Neuronal stem cell (in vitro differentiated cells): ENCODE data around the gene BCL2L14.

ENCODE experiments used
- DNase-seq: peaks from one replicate; pipeline ENCODE4 v3.0.0-alpha.2; 2013; ENCODE audit warnings: low spot score
- H2AFZ ChIP-seq: one replicate; pipeline ENCODE4 v1.6.1; 2013; ENCODE audit warnings: mild to moderate bottlenecking, low read length, inconsistent platforms
- H2AK5ac ChIP-seq: 2 replicates; pipeline ENCODE4 v1.6.1; 2013; ENCODE audit warnings: low read depth, mild to moderate bottlenecking, inconsistent platforms, low read length, moderate library complexity, mixed read lengths
- H2BK120ac ChIP-seq: 2 replicates; pipeline ENCODE4 v1.6.1; 2013; ENCODE audit warnings: low read depth, mild to moderate bottlenecking, inconsistent platforms, low read length, moderate library complexity, mixed read lengths
- H2BK12ac ChIP-seq: one replicate; pipeline ENCODE4 v1.6.1; 2013; ENCODE audit warnings: low read length, inconsistent platforms
- H2BK15ac ChIP-seq: 2 replicates; pipeline ENCODE4 v1.6.1; 2013; ENCODE audit warnings: mild to moderate bottlenecking, low read length, inconsistent platforms, mixed read lengths
- H2BK5ac ChIP-seq: one replicate; pipeline ENCODE4 v1.6.1; 2013; ENCODE audit warnings: inconsistent platforms, mild to moderate bottlenecking, low read length, moderate library complexity
- H3K14ac ChIP-seq: one replicate; pipeline ENCODE4 v1.6.1; 2013; ENCODE audit warnings: low read length, inconsistent platforms
- H3K18ac ChIP-seq: 2 replicates; pipeline ENCODE4 v1.6.1; 2013; ENCODE audit warnings: low read length, inconsistent platforms
- H3K23ac ChIP-seq: 2 replicates; pipeline ENCODE4 v1.6.1; 2013; ENCODE audit warnings: low read depth, mild to moderate bottlenecking, mixed read lengths, low read length, inconsistent platforms; ENCODE audit not compliant: poor library complexity
- H3K27ac ChIP-seq: replicated peaks from 3 replicates; pipeline ENCODE4 v1.5.1; 2013; ENCODE audit warnings: low read length, inconsistent platforms
- H3K27me3 ChIP-seq, 3 experiments: 2 replicates each; pipeline ENCODE4 v1.6.1; 2013; ENCODE audit warnings: low read length in 3 of 3, mild to moderate bottlenecking in 2 of 3, inconsistent platforms in 1 of 3, low read depth in 1 of 3, mixed read lengths in 1 of 3, moderate library complexity in 1 of 3; ENCODE audit not compliant: control insufficient read depth in 3 of 3, insufficient read depth in 3 of 3
- H3K36me3 ChIP-seq, 2 donors: replicated peaks in 1 of 2; 2 replicates each; pipeline ENCODE4 v1.6.1; 2013; ENCODE audit warnings: low read length in 2 of 2; ENCODE audit not compliant: control insufficient read depth in 2 of 2, insufficient read depth in 2 of 2
- H3K4ac ChIP-seq: 2 replicates; pipeline ENCODE4 v1.6.1; 2013; ENCODE audit warnings: inconsistent platforms, mild to moderate bottlenecking, low read length, moderate library complexity
- H3K4me1 ChIP-seq, 2 donors: 1 replicate in 1 of 2; 2 replicates in 1 of 2; pipeline ENCODE4 v1.6.1; 2013; ENCODE audit warnings: low read length in 2 of 2, low read depth in 1 of 2; ENCODE audit not compliant: control insufficient read depth in 2 of 2, insufficient read depth in 1 of 2
- H3K4me2 ChIP-seq: one replicate; pipeline ENCODE4 v1.6.1; 2013; ENCODE audit warnings: mild to moderate bottlenecking, low read length, inconsistent platforms; ENCODE audit not compliant: insufficient read depth, poor library complexity, severe bottlenecking
- H3K4me3 ChIP-seq, 2 donors: 2 replicates each; pipeline ENCODE4 v1.5.1; 2013; ENCODE audit warnings: low read length in 2 of 2, mild to moderate bottlenecking in 2 of 2, inconsistent platforms in 1 of 2, moderate library complexity in 1 of 2
- H3K79me1 ChIP-seq: one replicate; pipeline ENCODE4 v1.6.1; 2013; ENCODE audit warnings: low read depth, mild to moderate bottlenecking, inconsistent platforms, low read length, moderate library complexity
- H3K9ac ChIP-seq: one replicate; pipeline ENCODE4 v1.6.1; 2013; ENCODE audit warnings: mild to moderate bottlenecking, low read depth, low read length, inconsistent platforms; ENCODE audit not compliant: poor library complexity
- H3K9me3 ChIP-seq, 2 donors: replicated peaks in 1 of 2; 2 replicates each; pipeline versions ENCODE3 to v1.6.1; 2013; ENCODE audit warnings: low read length in 2 of 2, mild to moderate bottlenecking in 2 of 2, inconsistent platforms in 1 of 2, low read depth in 1 of 2, mixed read lengths in 1 of 2, moderate library complexity in 1 of 2; ENCODE audit not compliant: control insufficient read depth in 2 of 2, insufficient read depth in 1 of 2
- H4K8ac ChIP-seq: one replicate; pipeline ENCODE4 v1.6.1; 2013; ENCODE audit warnings: low read depth, mild to moderate bottlenecking, inconsistent platforms, low read length, moderate library complexity
- H4K91ac ChIP-seq: one replicate; pipeline ENCODE4 v1.6.1; 2013; ENCODE audit warnings: low read length, low read depth, mild to moderate bottlenecking, inconsistent platforms; ENCODE audit not compliant: poor library complexity
- WGBS, 2 donors: extraction: QIAGEN DNeasy Blood & Tissue Kit; methylation state at CpG; one replicate each; pipeline ENCODE4 v1.1.7; 2013; ENCODE audit warnings: missing lambda C conversion rate in 2 of 2, mixed read lengths in 1 of 2; ENCODE audit not compliant: insufficient read length in 2 of 2, insufficient replicate concordance in 1 of 2; ENCODE audit errors: extremely low coverage in 2 of 2; 5-methylcytosine and 5-hydroxymethylcytosine counted together

Gene BCL2L14

DNA sequence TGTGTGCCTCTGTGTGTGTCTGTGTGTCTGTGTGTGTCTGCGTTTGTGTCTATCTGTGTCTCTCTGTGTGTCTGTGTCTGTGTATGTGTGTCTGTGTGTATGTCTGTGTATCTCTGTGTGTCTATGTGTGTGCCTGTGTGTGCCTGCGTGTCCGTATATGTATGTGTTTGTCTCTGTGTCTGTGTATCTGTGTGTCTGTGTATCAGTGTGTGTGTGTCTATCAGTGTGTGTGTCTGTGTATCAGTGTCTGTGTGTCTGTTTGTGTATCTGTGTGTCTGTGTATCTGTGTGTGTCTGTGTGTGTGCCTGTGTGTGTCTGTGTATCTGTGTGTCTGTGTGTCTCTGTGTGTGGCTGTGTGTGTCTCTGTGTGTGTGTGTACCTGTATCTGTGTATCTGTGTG is 23.1 kb upstream of the BCL2L14 start:
- Histone ChIP-seq H3K27ac (no peak overlapping the region), H3K9ac (no peak overlapping the region), H3K14ac (no peak overlapping the region), H3K9me3 (no peaks in the 10 kb centered on the region), H2AK5ac (no peak overlapping the region), H3K18ac (no peak overlapping the region), H3K4ac (no peak overlapping the region), H3K27me3 (no peaks in the 10 kb centered on the region), H2BK15ac (no peak overlapping the region), H3K79me1 (no peaks in the 10 kb centered on the region), H4K8ac (no peak overlapping the region), H2BK12ac (no peak overlapping the region), H3K4me1 (peaks cover 1 to 5% of the 10 kb centered on the region in 2 donors), H4K91ac (no peak overlapping the region), H3K23ac (no peak overlapping the region), H3K4me3 (no peak overlapping the region), H2AFZ (peak overlapping the region; percentile 58), H3K36me3 (no peaks in the 10 kb centered on the region), H3K4me2 (no peak overlapping the region), H2BK5ac (no peak overlapping the region), H2BK120ac (no peak overlapping the region)
- no CpG with 5 or more reads among the region's 3 CpGs for WGBS, 2 donors
- DNase-seq: no peak

DNA sequence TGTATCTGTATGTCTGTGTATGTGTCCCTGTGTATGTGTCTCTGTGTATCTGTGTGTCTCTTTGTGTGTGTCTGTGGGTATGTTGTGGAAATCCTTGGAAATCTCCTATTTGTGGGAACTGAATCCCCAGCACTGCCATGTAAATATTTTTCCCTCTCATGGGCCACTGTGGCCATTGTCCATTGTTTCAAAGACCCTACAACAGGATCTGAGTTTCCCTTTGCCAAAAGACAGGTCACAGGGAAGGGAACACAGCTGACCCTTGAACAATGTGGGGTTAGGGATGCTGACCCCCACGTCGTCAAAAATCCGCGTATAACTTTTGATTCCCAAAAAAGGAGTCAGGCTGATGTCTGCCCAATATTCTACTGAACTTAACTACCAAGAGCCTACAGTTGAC is 22.5 kb upstream of the BCL2L14 start:
- H3K4me1 ChIP-seq: peaks cover 1 to 5% of the 10 kb centered on the region in 2 donors
- H3K27me3 ChIP-seq: no peaks in the 10 kb centered on the region
- no peak overlapping the region for H4K8ac ChIP-seq
- no peak overlapping the region for H2AFZ ChIP-seq
- no peak overlapping the region for H3K27ac ChIP-seq
- no peak overlapping the region for H2BK120ac ChIP-seq
- H3K9ac ChIP-seq: no peak overlapping the region
- no peak overlapping the region for H2BK15ac ChIP-seq
- H3K36me3 ChIP-seq: no peaks in the 10 kb centered on the region
- no peak overlapping the region for H4K91ac ChIP-seq
- H3K23ac ChIP-seq: no peak overlapping the region
- no peaks in the 10 kb centered on the region for H3K9me3 ChIP-seq
- no peak overlapping the region for H2AK5ac ChIP-seq
- H3K79me1 ChIP-seq: no peaks in the 10 kb centered on the region
- H3K18ac ChIP-seq: no peak overlapping the region
- H3K4ac ChIP-seq: no peak overlapping the region
- DNase-seq: no peak
- no peak overlapping the region for H3K4me2 ChIP-seq
- H2BK5ac ChIP-seq: no peak overlapping the region
- no peak overlapping the region for H3K14ac ChIP-seq
- no peak overlapping the region for H3K4me3 ChIP-seq
- no CpG with 5 or more reads among the region's 4 CpGs for WGBS, 2 donors
- no peak overlapping the region for H2BK12ac ChIP-seq

DNA sequence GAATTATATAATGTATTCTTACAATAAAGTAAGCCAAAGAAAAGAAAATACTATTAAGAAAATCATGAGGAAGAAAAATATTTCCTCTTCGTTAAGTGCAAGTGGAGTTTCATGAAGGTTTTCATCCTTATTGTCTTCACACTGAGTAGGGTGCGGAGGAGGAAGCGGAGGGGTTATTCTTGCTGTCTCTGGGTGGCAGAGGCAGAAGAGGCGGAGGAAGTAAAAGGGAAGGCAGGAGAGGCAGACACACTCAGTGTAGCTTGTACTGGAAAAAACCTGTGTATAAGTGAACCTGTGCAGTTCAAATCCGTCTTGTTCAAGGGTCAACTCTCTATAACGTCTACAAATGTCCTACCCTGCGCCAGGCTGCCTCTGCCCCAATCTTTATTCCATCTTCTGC is 22.0 kb upstream of the BCL2L14 start:
- no peaks in the 10 kb centered on the region for H3K36me3 ChIP-seq
- H3K4me2 ChIP-seq: no peak overlapping the region
- no peak for DNase-seq
- no peak overlapping the region for H3K4me3 ChIP-seq
- no peaks in the 10 kb centered on the region for H3K9me3 ChIP-seq
- H3K4ac ChIP-seq: no peak overlapping the region
- H2BK12ac ChIP-seq: no peak overlapping the region
- no peak overlapping the region for H2AK5ac ChIP-seq
- H2BK15ac ChIP-seq: no peak overlapping the region
- no peak overlapping the region for H2BK5ac ChIP-seq
- H3K79me1 ChIP-seq: no peaks in the 10 kb centered on the region
- no peak overlapping the region for H3K23ac ChIP-seq
- no peak overlapping the region for H3K9ac ChIP-seq
- H3K4me1 ChIP-seq: peaks cover 1 to 5% of the 10 kb centered on the region in 2 donors
- H4K91ac ChIP-seq: no peak overlapping the region
- no peak overlapping the region for H3K18ac ChIP-seq
- H2BK120ac ChIP-seq: no peak overlapping the region
- no peaks in the 10 kb centered on the region for H3K27me3 ChIP-seq
- WGBS, 2 donors: no CpG with 5 or more reads among the region's 7 CpGs
- H2AFZ ChIP-seq: no peak overlapping the region
- H4K8ac ChIP-seq: no peak overlapping the region
- H3K14ac ChIP-seq: no peak overlapping the region
- H3K27ac ChIP-seq: no peak overlapping the region

DNA sequence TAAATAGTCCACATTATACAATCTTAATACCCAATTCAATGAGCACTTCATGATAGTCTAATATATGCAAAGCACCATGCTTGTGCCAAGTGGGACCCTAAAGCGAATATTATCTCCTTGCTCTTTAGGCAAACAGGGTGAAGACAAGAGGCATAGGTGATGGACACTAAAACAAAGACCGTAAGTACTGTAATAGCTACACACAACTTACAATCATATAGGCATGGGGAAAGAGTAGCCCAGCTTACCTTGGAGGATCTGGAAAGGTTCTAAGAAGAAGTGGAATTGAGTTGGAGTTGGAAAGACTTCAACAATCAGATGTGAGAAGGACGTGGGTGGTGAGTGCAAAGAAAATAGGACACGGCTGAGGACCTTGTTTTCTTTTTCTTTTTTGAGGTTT is 19.1 kb upstream of the BCL2L14 start:
- H3K36me3 ChIP-seq: no peaks in the 10 kb centered on the region
- H3K9me3 ChIP-seq: no peaks in the 10 kb centered on the region
- H3K4ac ChIP-seq: no peak overlapping the region
- no peak overlapping the region for H2AFZ ChIP-seq
- no peak overlapping the region for H3K27ac ChIP-seq
- no peak overlapping the region for H2BK15ac ChIP-seq
- no peak overlapping the region for H3K9ac ChIP-seq
- no peak overlapping the region for H2BK120ac ChIP-seq
- no peak overlapping the region for H4K91ac ChIP-seq
- WGBS, 2 donors: no CpG with 5 or more reads among the region's 4 CpGs
- no peak overlapping the region for H3K23ac ChIP-seq
- H3K4me1 ChIP-seq: peaks cover 3 to 5% of the 10 kb centered on the region in 2 donors
- no peak overlapping the region for H2AK5ac ChIP-seq
- H2BK12ac ChIP-seq: no peak overlapping the region
- no peaks in the 10 kb centered on the region for H3K27me3 ChIP-seq
- no peak overlapping the region for H3K14ac ChIP-seq
- H4K8ac ChIP-seq: no peak overlapping the region
- no peaks in the 10 kb centered on the region for H3K79me1 ChIP-seq
- no peak for DNase-seq
- H3K4me2 ChIP-seq: no peak overlapping the region
- H3K4me3 ChIP-seq: no peak overlapping the region
- H3K18ac ChIP-seq: no peak overlapping the region
- no peak overlapping the region for H2BK5ac ChIP-seq
